ENCODE results near the gene RPS10.

Gene RPS10

DNA sequence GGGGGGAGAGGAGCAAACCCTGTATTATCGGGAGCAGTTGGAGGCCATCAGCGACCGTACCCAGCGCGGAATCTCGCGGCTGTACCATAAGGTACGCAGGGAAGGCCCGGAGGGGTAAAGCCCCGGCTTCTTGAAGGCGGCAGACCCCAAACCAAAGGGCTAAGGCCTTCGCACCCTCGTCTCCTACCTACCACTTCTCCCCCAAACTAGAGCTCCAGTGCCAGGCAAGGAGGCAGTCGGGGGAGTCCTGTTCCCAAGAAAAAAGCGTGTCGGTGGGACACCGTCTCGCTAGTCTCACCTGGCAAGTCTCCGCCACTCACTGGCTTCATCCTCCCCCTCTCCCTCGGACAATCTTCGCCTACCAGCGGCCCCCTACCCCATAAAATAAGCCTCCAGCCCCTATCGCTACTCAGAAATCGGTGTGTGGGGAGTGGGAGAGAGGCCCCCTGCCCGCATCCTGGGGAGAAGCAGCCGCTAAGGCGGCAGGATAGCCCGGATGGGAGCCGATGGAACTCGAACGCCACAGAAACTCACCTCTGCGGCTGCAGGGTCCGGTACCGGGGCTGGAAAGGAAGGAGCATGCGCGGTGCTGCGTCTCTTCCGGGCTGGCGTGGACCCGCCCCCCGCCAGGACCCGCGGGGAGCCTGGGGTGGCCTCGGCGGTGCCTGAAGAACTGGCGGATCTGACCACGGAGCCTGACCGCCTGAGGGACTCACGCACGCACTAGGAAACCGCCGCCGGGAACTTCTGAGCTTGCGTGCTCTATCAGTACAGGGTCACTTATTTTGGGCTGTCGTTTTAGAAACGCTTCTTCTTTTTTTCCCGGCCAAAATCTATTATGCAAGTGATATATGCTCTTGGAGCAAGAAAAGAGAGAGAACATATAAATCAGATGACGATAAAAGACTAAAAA lies at the start of gene RPS10:
Gene RPS10, minus strand, starts transcription at position 572 of the 913 bp plus-strand sequence. CDS start 848 bp downstream, outside the sequence.
- DNase-seq: peak; percentile 85 to 93

DNA sequence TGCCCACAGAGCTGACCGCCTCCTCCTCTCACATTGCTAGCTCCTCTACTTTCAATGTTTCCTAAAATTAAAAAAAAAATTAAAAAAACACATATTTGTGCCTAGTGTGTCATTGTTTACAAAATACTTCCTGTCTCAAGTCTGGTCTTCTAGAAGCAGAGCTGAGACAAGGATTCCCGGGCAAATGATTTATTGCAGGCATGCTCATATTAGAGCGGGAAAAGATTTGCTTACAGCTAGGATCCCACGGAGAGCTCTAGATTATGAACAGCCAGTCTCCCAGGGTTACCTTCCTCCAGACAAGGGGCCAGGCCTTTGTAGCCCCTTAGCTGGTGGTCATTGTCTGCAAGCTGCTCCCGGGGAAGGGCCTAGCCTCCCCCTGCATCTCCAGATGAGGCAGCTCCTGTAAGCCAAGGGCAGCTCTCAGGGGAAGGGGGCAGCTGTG lies 49.4 kb upstream of the RPS10 start:
- no peak for DNase-seq

DNA sequence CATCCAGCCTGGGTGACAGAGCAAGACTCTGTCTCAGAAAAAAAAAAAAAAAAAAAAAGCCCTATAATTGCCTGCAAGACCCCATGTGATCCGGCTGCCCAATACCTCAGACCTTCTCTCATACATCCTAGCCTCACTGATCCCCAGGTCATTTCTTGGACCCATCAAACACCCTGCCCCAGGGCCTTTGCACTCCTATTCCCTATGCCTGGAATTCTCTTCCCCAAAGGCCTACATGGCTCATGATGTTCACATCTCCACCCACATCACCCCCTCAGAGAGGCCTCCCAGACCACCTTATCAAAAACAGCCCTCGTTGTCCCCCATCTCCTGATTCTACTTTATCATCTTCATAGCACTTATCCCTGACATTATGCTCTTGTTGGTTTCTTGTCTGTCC lies 48.9 kb upstream of the RPS10 start:
- DNase-seq: no peak

DNA sequence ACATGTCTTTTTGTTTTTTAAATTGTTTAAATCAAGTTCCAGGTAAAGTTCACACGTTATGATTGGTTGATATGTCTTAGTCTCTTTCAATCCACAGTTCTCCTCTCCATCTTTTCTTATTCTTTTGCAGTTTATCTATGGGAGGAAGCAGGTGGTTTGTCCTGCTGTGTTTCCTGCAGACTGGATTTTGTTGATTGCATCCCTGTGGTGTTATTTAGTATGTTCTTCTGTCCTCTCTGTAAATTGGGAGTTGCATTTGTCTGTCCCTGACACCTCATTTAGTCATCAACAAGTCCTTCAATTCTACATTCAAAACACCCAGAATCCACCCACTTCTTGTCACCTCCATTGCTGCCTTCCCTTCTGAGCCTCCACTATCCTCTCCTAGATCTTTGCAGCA lies 48.1 kb upstream of the RPS10 start:
- no peak for DNase-seq

DNA sequence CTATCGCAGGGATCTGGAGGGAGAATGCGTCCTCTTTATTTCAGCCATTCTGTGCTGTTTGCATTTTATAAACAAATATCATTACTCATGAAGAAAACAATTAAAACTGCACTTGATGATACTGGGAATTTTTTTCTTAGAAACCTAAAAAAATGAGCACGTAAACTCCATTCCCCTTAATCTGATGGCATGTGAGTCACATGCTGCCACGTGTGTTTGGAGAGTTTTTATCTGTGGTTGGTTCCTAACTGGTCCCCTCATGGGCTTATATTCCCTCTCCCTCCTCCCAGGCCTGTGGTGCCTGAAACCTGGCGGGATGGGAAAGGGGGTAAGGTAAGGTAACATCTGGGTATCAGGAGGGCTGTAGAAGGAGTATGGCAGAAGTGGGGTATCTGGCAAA lies 46.6 kb upstream of the RPS10 start:
- no peak for DNase-seq

DNA sequence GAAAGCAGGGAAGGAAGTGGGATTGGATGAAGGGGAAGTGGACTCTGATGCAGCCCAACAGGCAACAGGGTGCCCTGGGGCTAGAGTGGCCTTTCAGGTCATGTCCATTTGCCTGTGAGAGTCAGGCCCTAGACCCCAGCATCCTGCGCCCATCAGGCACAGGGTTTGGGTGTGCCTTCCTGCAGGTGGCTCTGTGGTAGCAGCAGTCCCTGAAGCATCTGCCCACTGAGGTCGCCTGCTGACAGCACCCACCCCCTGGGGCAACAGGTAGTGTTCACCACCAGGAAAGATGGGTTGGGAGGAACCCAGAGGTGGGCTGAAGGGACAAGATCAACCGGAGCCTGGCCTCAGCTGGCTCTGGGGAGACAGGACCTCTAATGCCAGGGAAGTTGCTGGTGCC lies 43.6 kb upstream of the RPS10 start:
- no peak for DNase-seq

- no peak for DNase-seq
Measured at GRCh38 chr6:34468378-34468892, 42.6 kb upstream of the RPS10 start.

DNA sequence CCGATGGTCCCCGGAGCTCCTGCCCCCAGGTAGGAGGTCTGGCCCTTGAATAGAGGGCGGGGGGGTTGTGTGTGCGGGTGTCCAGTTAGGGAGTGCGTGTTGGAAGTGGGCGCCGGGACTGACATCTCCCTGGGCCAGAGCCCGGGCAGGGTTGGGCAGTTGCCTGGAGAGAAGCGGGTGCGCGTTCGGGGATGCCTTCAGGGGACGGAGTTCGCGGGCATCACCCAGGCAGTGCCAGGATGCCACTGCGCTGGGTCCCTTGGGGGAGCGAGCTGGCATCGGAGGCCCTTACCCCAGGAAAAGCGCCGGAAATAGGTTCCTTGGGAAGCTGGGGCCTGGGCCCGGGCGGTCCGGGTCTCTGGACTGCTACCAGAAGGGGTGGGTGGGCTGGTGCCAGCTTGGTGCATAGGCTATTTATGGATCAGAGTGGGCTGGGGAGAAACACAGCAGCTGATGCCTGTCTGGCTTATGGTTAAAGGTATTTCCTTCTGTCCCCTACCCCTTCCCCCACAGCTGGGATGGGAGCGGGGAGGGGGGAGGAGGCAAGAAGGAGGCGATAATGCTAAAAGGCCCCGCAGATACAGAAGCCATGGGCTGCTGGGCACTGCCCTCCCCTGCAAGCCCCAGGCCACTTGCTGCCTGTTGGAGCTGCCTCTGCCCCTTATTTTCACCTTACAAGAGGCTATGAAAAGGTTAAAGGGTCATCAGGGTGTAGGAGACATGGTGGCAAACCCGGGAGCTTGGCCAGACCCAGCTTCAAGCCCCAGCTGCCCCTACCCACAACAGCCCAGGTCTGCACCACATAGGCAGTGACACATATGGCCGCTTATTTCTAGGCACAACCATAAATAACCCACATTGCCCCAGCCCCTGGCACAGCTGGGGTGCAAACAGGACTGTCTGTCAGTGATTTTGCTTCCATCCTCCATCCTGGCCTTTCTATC lies 40.6 kb upstream of the RPS10 start:
- DNase-seq: no peak

- peak in 1 of 2 experiments; percentile 5 for DNase-seq
Measured at GRCh38 chr6:34465531-34466241, 39.8 kb upstream of the RPS10 start, which contains the start of gene PACSIN1. Gene PACSIN1 (plus strand): TSS chr6:34466076. CDS start chr6:34526306, 60,230 bp downstream.

DNA sequence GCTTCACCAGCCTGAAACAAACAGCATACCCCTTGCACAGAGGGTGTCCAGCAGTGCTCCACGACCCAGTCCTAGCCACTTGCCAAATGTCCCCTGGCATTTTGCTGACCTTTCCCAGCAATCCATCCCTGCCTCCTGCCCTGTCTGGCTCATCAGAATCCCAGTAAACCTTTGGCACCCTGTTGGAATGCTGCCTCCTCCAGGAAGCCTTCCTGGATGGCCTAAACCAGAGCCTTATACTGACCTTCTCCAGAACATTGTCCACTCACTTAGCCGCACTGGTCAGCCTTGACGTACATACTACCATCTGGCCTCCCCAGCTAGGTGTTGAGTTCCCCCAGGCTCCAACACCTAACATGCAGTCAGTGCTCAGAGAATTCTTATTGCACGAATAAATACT lies 38.0 kb upstream of the RPS10 start:
- DNase-seq: no peak

DNA sequence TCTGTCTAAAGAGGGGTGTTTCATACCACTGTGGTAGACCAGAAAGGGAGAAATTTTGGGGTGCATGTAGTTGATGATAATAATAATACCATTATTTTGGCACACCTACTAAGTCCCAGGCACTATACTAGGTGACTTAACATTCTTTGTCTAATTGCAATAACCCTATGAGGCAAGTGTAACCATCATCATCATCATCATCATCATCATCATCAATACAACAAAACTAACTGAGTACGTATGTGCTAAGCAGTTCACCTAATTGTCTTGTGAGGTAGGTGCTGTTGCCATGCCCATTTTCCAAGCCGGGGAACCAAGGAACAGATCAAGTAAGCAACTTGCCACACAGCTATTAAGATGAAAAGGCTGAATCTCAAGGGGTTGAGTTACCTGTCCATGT lies 37.4 kb upstream of the RPS10 start:
- no peak for DNase-seq

GRCh38 chr6:34462551-34462971 lies 36.7 kb upstream of the RPS10 start:
- no peak for DNase-seq

DNA sequence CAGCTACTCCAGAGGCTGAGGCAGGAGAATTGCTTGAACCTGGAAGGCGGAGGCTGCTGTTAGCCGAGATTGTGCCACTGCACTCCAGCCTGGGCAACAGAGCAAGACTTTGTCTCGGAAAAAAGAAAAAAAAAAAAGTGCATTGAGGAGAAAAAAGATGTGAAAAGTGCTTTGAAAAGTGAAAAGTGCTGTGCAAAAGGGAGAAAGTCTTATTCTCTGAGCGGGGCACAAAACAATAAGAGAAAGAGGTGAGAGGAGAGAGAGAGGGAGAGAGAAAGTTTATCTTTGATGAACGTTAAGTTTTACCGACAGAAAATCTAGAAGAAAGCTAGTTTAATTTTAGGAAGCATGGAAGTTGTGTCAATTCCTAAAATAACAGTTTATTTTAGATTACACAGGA lies 36.1 kb upstream of the RPS10 start:
- no peak for DNase-seq

DNA sequence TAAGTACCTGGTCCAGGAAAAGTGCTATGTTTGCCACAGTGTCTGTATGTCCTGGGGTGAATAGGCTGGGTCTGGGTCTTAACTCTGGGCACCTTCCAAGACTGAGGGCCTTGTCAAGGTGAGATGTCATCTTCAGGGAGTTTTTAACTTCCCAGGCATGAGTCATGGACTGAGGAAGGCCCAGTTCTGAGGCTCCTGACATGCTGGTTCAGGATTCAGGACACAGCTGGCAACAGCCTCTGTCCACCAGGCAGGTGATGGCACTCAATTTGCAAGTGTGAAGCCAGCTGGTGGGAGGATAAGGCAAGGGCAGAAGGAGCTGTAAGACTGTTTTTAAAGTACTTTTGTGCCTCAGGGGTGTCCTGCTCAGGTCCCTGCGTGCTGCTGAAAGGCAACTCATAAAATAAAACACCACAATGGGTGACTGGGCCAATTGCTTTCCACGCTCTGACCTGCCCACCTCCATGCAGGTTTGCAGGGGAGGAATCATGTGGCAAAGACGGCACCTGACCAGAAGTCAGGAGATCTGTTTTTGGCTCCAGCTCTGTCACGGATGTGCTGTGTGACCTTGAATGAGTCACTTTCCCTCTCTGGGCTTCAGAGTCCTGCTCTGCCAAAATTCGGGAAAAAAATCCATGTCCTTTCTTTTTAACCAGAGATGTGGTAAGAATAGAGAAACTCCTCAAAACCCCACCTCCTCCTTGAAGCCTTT lies 35.1 kb upstream of the RPS10 start:
- DNase-seq: no peak

GRCh38 chr6:34459899-34460593 lies 34.2 kb upstream of the RPS10 start:
- DNase-seq: peak; percentile 21 to 41

DNA sequence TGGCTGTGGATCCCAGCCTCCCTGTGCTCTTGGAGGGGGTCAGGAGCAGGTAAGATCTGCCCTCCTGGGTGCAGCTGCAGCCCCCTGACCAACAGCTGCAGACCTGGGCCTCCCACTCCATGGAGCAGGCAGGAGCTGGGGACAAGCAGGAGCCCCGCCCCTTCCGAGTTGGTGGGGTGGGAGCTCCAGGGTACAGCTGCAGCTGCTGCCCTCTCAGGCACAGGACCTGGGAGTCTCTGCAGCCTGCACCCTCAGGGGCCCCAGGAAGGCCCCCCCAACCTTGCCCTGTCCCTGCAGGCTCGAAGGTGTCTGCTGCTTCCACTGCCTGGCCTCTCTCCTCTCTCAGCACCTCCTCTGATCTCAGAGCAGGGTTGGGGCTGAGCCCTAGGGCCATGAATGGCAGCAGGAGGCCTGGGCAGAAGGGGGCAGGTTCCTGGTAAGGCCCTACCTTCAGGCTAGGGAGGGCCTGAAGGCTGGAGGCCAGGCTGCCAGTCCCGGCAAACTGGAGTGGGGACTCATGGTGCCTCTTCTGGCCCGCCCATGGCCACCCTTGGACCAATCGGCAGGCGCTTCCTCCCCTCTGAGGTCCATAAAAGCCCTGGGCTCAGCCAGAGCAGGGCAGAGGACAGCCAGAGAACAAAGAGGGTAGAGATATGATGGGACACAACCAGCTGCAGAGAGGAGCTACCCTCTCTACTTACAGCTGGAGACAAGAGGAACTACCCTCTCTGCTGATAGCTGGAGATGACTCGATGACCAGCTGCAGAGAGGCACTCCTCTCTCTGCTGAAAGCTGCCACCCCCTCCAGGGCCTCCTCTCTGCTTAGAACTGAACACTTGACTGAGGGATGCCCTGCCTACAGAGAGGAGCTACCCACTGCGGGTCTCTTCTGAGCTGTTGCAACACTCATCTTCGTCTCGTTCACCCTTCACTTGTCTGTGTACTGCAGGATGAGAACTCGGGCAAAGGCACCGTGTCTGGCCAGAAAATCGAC lies 32.2 kb upstream of the RPS10 start:
- DNase-seq: no peak

DNA sequence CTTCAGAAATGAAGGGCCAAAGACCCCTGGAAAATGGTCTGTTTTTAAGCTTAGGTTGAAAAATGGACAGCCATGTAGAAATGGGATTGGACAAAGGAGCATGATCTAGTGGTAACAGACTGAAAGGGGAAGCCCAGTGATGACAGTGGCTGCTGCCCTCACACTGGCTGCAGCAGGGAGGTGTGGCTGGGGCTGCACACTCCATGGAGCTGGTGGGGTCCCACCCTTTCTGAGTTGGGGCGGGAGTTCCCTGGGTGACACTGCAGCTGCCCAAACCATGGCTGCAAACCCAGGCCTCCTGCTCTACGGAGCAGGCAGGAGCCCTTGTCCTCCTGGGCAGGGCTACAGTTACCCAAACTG lies 31.5 kb upstream of the RPS10 start:
- DNase-seq: no peak

GRCh38 chr6:34455831-34456230 lies 30.0 kb upstream of the RPS10 start:
- no peak for DNase-seq

- no peak for DNase-seq
Measured at GRCh38 chr6:34451192-34451591, 25.3 kb upstream of the RPS10 start.

GRCh38 chr6:34447910-34448309 lies 22.0 kb upstream of the RPS10 start:
- no peak for DNase-seq

Data from stimulated activated CD4-positive, alpha-beta T cell treated with anti-CD3 and anti-CD28 coated beads, Interleukin-4, amount 100 ng/mL, for 4 hours (primary cell).